HCT116 (cell line): Measurements from ENCODE around the gene IFITM2. TPM values are rescaled to one million over a fixed set of nuclear protein-coding genes. Genes with fewer than 3 reads are reported as not detected.

ENCODE experiments used
- ATAC-seq: fragments of 200-7000 bp; cut with Tn5 transposase; 2 replicates; pipeline ENCODE4 v1.9.1; 2020; ENCODE audit warnings: mild to moderate bottlenecking, moderate library complexity
- BruUV-seq: library from RNA; stranded (reverse); fragments of 400-500 nt; replicated peaks from 2 replicates; lab custom pipeline; 2021; lab: Mats Ljungman, UMichigan
- CTCF ChIA-PET: fragments of 300-600 bp; sonication (Branson Sonifier 250); formaldehyde crosslinking; loops from one replicate; lab custom pipeline; 2021; ENCODE audit warnings: antibody characterized with exemption; lab: Charles Lee
- POLR2A ChIA-PET: fragments of 300-600, 350-600 bp; sonication (Branson Sonifier 250); formaldehyde crosslinking; loops from one replicate; lab custom pipeline; 2021; ENCODE audit warnings: antibody characterized with exemption; lab: Charles Lee
- RAD21 ChIA-PET, 2 experiments: fragments of 300-600 bp; sonication (Branson Sonifier 250); formaldehyde crosslinking; loops; one replicate each; lab custom pipeline; 2023; ENCODE audit warnings: low total read pairs in 2 of 2; ENCODE audit not compliant: uncharacterized antibody in 2 of 2, unreplicated experiment in 2 of 2, low non-redundant PET in 1 of 2; lab: Charles Lee
- DNase-seq: peaks from one replicate; pipeline ENCODE4 v3.0.0-alpha.2; 2010; ENCODE audit warnings: low read depth, low spot score
- H2AFZ ChIP-seq: fragments of 200-600 bp; shearing (Covaris generic), sonication (generic); 2 replicates; pipeline ENCODE4 v1.6.1; 2017; ENCODE audit warnings: low read depth, mixed run types, mixed read lengths, antibody characterized with exemption, low read length; ENCODE audit not compliant: poor library complexity, severe bottlenecking
- H3K27ac ChIP-seq: 2 replicates; pipeline ENCODE4 v1.5.1; 2012; ENCODE audit warnings: low read depth, low read length
- H3K27me3 ChIP-seq: fragments of 200-600 bp; sonication (generic); 2 replicates; pipeline ENCODE4 v1.6.1; 2016; ENCODE audit warnings: mixed run types, low read length, mixed read lengths; ENCODE audit not compliant: insufficient read depth
- H3K36me3 ChIP-seq, 2 experiments: fragments of 200-500 bp in 1 of 2; fragments of 200-600 bp in 1 of 2; sonication (Bioruptor generic) in 1 of 2; sonication (generic) in 1 of 2; 2 replicates each; pipeline versions ENCODE4 v1.5.1 to v1.6.1; 2014 to 2016; ENCODE audit warnings: low read length in 2 of 2, inconsistent platforms in 1 of 2, mixed read lengths in 1 of 2, mixed run types in 1 of 2; ENCODE audit not compliant: insufficient read depth in 2 of 2, control insufficient read depth in 1 of 2
- H3K4me1 ChIP-seq, 2 experiments: fragments of 200-600 bp in 1 of 2; sonication (generic) in 1 of 2; 2 replicates each; pipeline versions ENCODE4 v1.5.1 to v1.6.1; 2012 to 2017; ENCODE audit warnings: low read length in 2 of 2, inconsistent platforms in 1 of 2, mild to moderate bottlenecking in 1 of 2, mixed read lengths in 1 of 2, mixed run types in 1 of 2, moderate library complexity in 1 of 2; ENCODE audit not compliant: insufficient read depth in 2 of 2, control insufficient read depth in 1 of 2
- H3K4me2 ChIP-seq: fragments of 200-600 bp; sonication (generic); 2 replicates; pipeline ENCODE4 v1.6.1; 2017; ENCODE audit warnings: mixed run types, low read length, mixed read lengths
- H3K4me3 ChIP-seq, 2 experiments: fragments of 200-600 bp in 1 of 2; sonication (generic) in 1 of 2; replicated peaks in 1 of 2; 2 replicates each; pipeline ENCODE4 v1.5.1; 2011 to 2016; ENCODE audit warnings: low read length in 2 of 2, control low read depth in 1 of 2, low read depth in 1 of 2, mild to moderate bottlenecking in 1 of 2, mixed read lengths in 1 of 2, mixed run types in 1 of 2
- H3K79me2 ChIP-seq: fragments of 200-600 bp; sonication (generic); 2 replicates; pipeline ENCODE4 v1.6.1; 2017; ENCODE audit warnings: mild to moderate bottlenecking, mixed run types, low read length, moderate library complexity, mixed read lengths; ENCODE audit not compliant: insufficient read depth
- H3K9ac ChIP-seq: fragments of 200-600 bp; sonication (generic); 2 replicates; pipeline ENCODE4 v1.6.1; 2016; ENCODE audit warnings: low read length, mixed read lengths
- H3K9me2 ChIP-seq: fragments of 200-600 bp; sonication (generic), shearing (Covaris generic); 2 replicates; pipeline ENCODE4 v1.6.1; 2017; ENCODE audit warnings: mixed run types, mild to moderate bottlenecking, moderate library complexity; ENCODE audit not compliant: insufficient read depth
- H3K9me3 ChIP-seq, 2 experiments: fragments of 200-500 bp in 1 of 2; fragments of 200-600 bp in 1 of 2; sonication (Bioruptor generic) in 1 of 2; sonication (generic) in 1 of 2; 2 replicates each; pipeline ENCODE4 v1.6.1; 2014 to 2017; ENCODE audit warnings: low read length in 2 of 2, mixed read lengths in 2 of 2, inconsistent platforms in 1 of 2, low read depth in 1 of 2, mild to moderate bottlenecking in 1 of 2, mixed run types in 1 of 2, moderate library complexity in 1 of 2; ENCODE audit not compliant: control insufficient read depth in 1 of 2, insufficient read depth in 1 of 2
- H4K20me1 ChIP-seq: fragments of 200-600 bp; sonication (generic), shearing (Covaris generic); 2 replicates; pipeline ENCODE4 v1.6.1; 2017; ENCODE audit warnings: mixed run types, mild to moderate bottlenecking, moderate library complexity; ENCODE audit not compliant: insufficient read depth
- MAX ChIP-seq: IDR thresholded peaks from 2 replicates; pipeline ENCODE4 v1.6.1; 2012
- TCF7L2 ChIP-seq: IDR thresholded peaks from 2 replicates; pipeline ENCODE4 v1.7.0; 2011; ENCODE audit warnings: borderline replicate concordance, inconsistent platforms; ENCODE audit not compliant: insufficient read depth, insufficient read length; ENCODE audit errors: extremely low read depth
- intact Hi-C: fragments of 100-400 bp; cut with micrococcal nuclease; formaldehyde crosslinking; loops from 2 replicates; pipeline ENCODE4 v1.10.0; 2022
- total RNA-seq: library from RNA; stranded (reverse); gene quantifications from one replicate; pipeline ENCODE4 v1.2.1, GENCODE V29; 2021; ENCODE audit not compliant: unreplicated experiment
- TF ChIP-seq, protein P1 (sequence below): IDR thresholded peaks from 2 replicates; pipeline ENCODE4 v1.6.1; 2011; ENCODE audit warnings: mild to moderate bottlenecking, low read length, moderate library complexity; ENCODE audit not compliant: insufficient replicate concordance; ENCODE audit errors: extremely low read depth

IFITM2 gene
- total RNA-seq, 1 experiment from 2014 or later, result 106 TPM

DNA sequence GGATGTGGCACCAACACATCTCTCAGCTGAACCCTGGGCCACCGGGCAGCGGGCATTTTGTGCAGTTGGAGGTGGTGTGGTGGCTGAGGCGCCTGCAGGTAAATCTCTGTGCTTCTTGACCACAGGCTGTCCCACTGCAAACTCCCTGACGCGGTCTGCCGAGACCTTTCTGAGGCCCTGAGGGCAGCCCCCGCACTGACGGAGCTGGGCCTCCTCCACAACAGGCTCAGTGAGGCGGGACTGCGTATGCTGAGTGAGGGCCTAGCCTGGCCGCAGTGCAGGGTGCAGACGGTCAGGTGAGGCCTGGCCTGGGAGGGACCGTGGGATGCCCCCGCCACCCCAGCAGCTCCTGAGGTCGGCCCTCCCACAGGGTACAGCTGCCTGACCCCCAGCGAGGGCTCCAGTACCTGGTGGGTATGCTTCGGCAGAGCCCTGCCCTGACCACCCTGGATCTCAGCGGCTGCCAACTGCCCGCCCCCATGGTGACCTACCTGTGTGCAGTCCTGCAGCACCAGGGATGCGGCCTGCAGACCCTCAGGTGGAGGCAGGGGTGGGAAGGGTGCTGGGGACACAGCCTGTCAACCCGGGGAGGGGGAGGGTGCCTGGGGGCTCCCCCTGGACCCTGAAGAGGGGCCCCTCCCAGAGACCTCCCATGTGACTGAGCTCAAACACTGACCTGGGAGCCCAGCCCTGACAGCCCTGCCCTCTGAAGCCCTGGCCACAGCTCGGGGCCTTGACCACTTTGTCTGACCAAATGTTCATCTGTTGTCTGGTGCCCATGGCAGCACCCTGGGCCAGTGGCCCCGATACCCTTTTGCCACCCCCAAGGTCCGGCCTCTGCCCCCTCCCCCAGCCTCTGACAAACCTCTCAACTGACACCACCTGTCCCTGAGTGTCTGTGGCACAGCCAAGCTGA, 23.3 kb upstream of the IFITM2 start:
- Histone ChIP-seq H3K9me3 (no peaks in the 10 kb centered on the region), H3K4me2 (no peak overlapping the region), H3K4me3 (no peak overlapping the region), H3K79me2 (peaks cover 3% of the 10 kb centered on the region; the same call in 1 of the 2 replicates), H3K27me3 (no peaks in the 10 kb centered on the region), H3K9me2 (no peaks in the 10 kb centered on the region), H3K9ac (no peak overlapping the region), H4K20me1 (no peaks in the 10 kb centered on the region), H3K36me3 (no peaks in the 10 kb centered on the region), H2AFZ (no peak overlapping the region), H3K27ac (no peak overlapping the region; the same call in 1 of the 2 replicates), H3K4me1 (peaks cover 10 to 22% of the 10 kb centered on the region in 2 experiments)
- no peak for DNase-seq
- intact Hi-C loops, result loop anchor here (5.0 kb wide), 1 partner anchor 47 kb away; the partner anchor contains the start of genes PSMD13 and SIRT3
- TF ChIP-seq, protein P1, sequence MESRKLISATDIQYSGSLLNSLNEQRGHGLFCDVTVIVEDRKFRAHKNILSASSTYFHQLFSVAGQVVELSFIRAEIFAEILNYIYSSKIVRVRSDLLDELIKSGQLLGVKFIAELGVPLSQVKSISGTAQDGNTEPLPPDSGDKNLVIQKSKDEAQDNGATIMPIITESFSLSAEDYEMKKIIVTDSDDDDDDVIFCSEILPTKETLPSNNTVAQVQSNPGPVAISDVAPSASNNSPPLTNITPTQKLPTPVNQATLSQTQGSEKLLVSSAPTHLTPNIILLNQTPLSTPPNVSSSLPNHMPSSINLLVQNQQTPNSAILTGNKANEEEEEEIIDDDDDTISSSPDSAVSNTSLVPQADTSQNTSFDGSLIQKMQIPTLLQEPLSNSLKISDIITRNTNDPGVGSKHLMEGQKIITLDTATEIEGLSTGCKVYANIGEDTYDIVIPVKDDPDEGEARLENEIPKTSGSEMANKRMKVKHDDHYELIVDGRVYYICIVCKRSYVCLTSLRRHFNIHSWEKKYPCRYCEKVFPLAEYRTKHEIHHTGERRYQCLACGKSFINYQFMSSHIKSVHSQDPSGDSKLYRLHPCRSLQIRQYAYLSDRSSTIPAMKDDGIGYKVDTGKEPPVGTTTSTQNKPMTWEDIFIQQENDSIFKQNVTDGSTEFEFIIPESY, result no peak
- no peak for TF ChIP-seq TCF7L2
- no peak for TF ChIP-seq MAX
- RAD21 ChIA-PET, result interaction anchor here in 1 of 2 experiments (0.7 kb wide), 1 partner anchor 17 kb away, joined by 9 read pairs; no protein-coding TSS in a partner anchor
- POLR2A ChIA-PET, result no interaction called here
- BruUV-seq, result no TSS peak
- CTCF ChIA-PET, result no interaction called here
- no peak for ATAC-seq
